GM23338 (cell line): Measurements from ENCODE around the gene USH2A. TPM values are rescaled to one million over a fixed set of nuclear protein-coding genes. Genes with fewer than 3 reads are reported as not detected.

Experiments used
- ATAC-seq: fragments of 200-7000 bp; cut with Tn5 transposase; 3 replicates; pipeline ENCODE4 v1.9.1; 2020
- DNase-seq: peaks from one replicate; pipeline ENCODE4 v3.0.0-alpha.2; 2015; ENCODE audit warnings: low spot score
- H2AFZ ChIP-seq: fragments of 200-600 bp; sonication (generic); 2 replicates; pipeline ENCODE4 v1.8.0; 2016; ENCODE audit warnings: antibody characterized with exemption, mild to moderate bottlenecking, moderate library complexity
- H3F3A ChIP-seq: fragments of 200-600 bp; sonication (generic); replicated peaks from 2 replicates; pipeline ENCODE4 v1.8.0; 2017; ENCODE audit warnings: antibody characterized with exemption, mixed run types, low read depth
- H3K27ac ChIP-seq: fragments of 200-600 bp; sonication (generic); 2 replicates; pipeline ENCODE4 v1.6.1; 2016; ENCODE audit warnings: low read depth
- H3K27me3 ChIP-seq: fragments of 200-600 bp; sonication (generic); 2 replicates; pipeline ENCODE4 v1.8.0; 2016; ENCODE audit warnings: mild to moderate bottlenecking, mixed run types, moderate library complexity; ENCODE audit not compliant: insufficient read depth
- H3K36me3 ChIP-seq: fragments of 200-600 bp; sonication (generic); 2 replicates; pipeline ENCODE4 v1.8.0; 2016; ENCODE audit warnings: mild to moderate bottlenecking; ENCODE audit not compliant: insufficient read depth
- H3K4me1 ChIP-seq: fragments of 200-600 bp; sonication (generic); 2 replicates; pipeline ENCODE4 v1.8.0; 2016; ENCODE audit warnings: mild to moderate bottlenecking, moderate library complexity; ENCODE audit not compliant: insufficient read depth
- H3K4me2 ChIP-seq: fragments of 200-600 bp; sonication (generic); 2 replicates; pipeline ENCODE4 v1.7.1; 2017; ENCODE audit warnings: mixed run types
- H3K4me3 ChIP-seq: fragments of 200-600 bp; sonication (generic); 2 replicates; pipeline ENCODE4 v1.6.1; 2016; ENCODE audit warnings: mixed run types
- H3K79me2 ChIP-seq: fragments of 200-600 bp; sonication (generic); replicated peaks from 2 replicates; pipeline ENCODE4 v1.8.0; 2017; ENCODE audit warnings: mild to moderate bottlenecking; ENCODE audit not compliant: insufficient read depth
- H3K9me2 ChIP-seq: fragments of 200-600 bp; sonication (generic); 2 replicates; pipeline ENCODE4 v1.8.0; 2017; ENCODE audit not compliant: insufficient read depth
- H4K20me1 ChIP-seq: fragments of 200-600 bp; sonication (generic); replicated peaks from 2 replicates; pipeline ENCODE4 v1.8.0; 2017; ENCODE audit warnings: mild to moderate bottlenecking; ENCODE audit not compliant: insufficient read depth
- H3K27ac Mint-ChIP-seq: 2 replicates; pipeline ENCODE4 v1.8.0; 2020; ENCODE audit warnings: inconsistent platforms, mild to moderate bottlenecking, moderate library complexity, mixed read lengths
- H3K27me3 Mint-ChIP-seq: 3 replicates; pipeline ENCODE4 v1.8.0; 2022; ENCODE audit warnings: low read depth, mild to moderate bottlenecking, moderate library complexity, mixed read lengths, inconsistent platforms; ENCODE audit not compliant: insufficient read depth, poor library complexity
- H3K36me3 Mint-ChIP-seq: 3 replicates; pipeline ENCODE4 v1.8.0; 2021; ENCODE audit warnings: low read depth, mild to moderate bottlenecking, inconsistent platforms, moderate library complexity, mixed read lengths
- H3K4me1 Mint-ChIP-seq: 3 replicates; pipeline ENCODE4 v1.8.0; 2020; ENCODE audit warnings: mild to moderate bottlenecking, inconsistent platforms, mixed read lengths
- H3K4me3 Mint-ChIP-seq: 3 replicates; pipeline ENCODE4 v1.8.0; 2021; ENCODE audit warnings: moderate library complexity, mild to moderate bottlenecking, inconsistent platforms, mixed read lengths
- H3K9me3 Mint-ChIP-seq: 3 replicates; pipeline ENCODE4 v1.8.0; 2020; ENCODE audit warnings: moderate library complexity, mild to moderate bottlenecking, inconsistent platforms, mixed read lengths
- CREB1 ChIP-seq: fragments of 250-450 bp; sonication (Bioruptor Pico); IDR thresholded peaks from 2 replicates; pipeline ENCODE4 v1.5.0; 2020; ENCODE audit warnings: low read depth, mild to moderate bottlenecking, moderate library complexity
- CTCF ChIP-seq, 2 experiments: fragments of 200-600 bp in 1 of 2; sonication (generic) in 1 of 2; conservative IDR thresholded peaks; 2 replicates each; pipeline versions ENCODE4 v1.5.1 to v1.6.1; 2016 to 2017; ENCODE audit warnings: antibody characterized with exemption in 2 of 2, low read depth in 2 of 2, mild to moderate bottlenecking in 2 of 2, moderate library complexity in 1 of 2
- ETS1 ChIP-seq: IDR thresholded peaks from 2 replicates; pipeline ENCODE4 v1.6.1; 2016; ENCODE audit warnings: antibody characterized with exemption
- JUNB ChIP-seq: IDR thresholded peaks from one replicate; pipeline ENCODE4 v1.6.1; 2016; ENCODE audit warnings: antibody characterized with exemption; ENCODE audit not compliant: unreplicated experiment
- NANOG ChIP-seq: IDR thresholded peaks from 2 replicates; pipeline ENCODE4 v1.6.1; 2016; ENCODE audit warnings: antibody characterized with exemption, borderline replicate concordance
- POLR2AphosphoS5 ChIP-seq: IDR thresholded peaks from 2 replicates; pipeline ENCODE4 v1.6.1; 2016; ENCODE audit warnings: antibody characterized with exemption, low read depth
- ZNF114 ChIP-seq: fragments of 250-450 bp; sonication (Bioruptor Pico); IDR thresholded peaks from 2 replicates; pipeline ENCODE4 v1.5.0; 2020; ENCODE audit warnings: mild to moderate bottlenecking, moderate library complexity
- ZNF331 ChIP-seq: fragments of 250-450 bp; sonication (Bioruptor Pico); IDR thresholded peaks from 2 replicates; pipeline ENCODE4 v1.5.0; 2020; ENCODE audit warnings: low read depth, mild to moderate bottlenecking, moderate library complexity
- ZNF462 ChIP-seq: fragments of 250-450 bp; sonication (Bioruptor Pico); IDR thresholded peaks from 2 replicates; pipeline ENCODE4 v1.5.0; 2020; ENCODE audit warnings: mild to moderate bottlenecking, moderate library complexity
- polyA plus RNA-seq: library from polyadenylated mRNA; unstranded; fragments of >200 nt; fragmentation: Nextera tagmentation; extraction: Ambion mirVana; gene quantifications from 2 replicates; pipeline ENCODE4 v1.2.1, GENCODE V29; 2016
- total RNA-seq: library from RNA; depleted of rRNA; stranded (reverse); fragments of >200 nt; shearing (Covaris generic); gene quantifications from 2 replicates; pipeline ENCODE4 v1.2.3, GENCODE V29; 2014

USH2A gene
- total and polyA plus RNA-seq, 2 experiments from 2014 or later, result 0.03 TPM

- TF ChIP-seq ETS1, result no peak
- TF ChIP-seq CREB1 (CRISPR knock-in tag), result no peak
Measured at GRCh38 chr1:216044538-216044937, 378.7 kb downstream of the USH2A start (continued).

GRCh38 chr1:216034506-216034905 is 388.7 kb downstream of the USH2A start:
- H3K27me3 Mint-ChIP-seq, result no peaks in the 10 kb centered on the region
- Histone ChIP-seq H3K27me3 (no peaks in the 10 kb centered on the region), H3F3A (no peaks in the 10 kb centered on the region), H3K9me2 (no peaks in the 10 kb centered on the region), H3K79me2 (no peaks in the 10 kb centered on the region), H4K20me1 (no peaks in the 10 kb centered on the region), H3K4me3 (no peak overlapping the region), H3K4me2 (no peak overlapping the region), H2AFZ (no peak overlapping the region), H3K27ac (no peak overlapping the region), H3K4me1 (no peaks in the 10 kb centered on the region), H3K36me3 (no peaks in the 10 kb centered on the region)
- H3K4me3 Mint-ChIP-seq, result no peak overlapping the region
- no peak overlapping the region for H3K27ac Mint-ChIP-seq
- H3K9me3 Mint-ChIP-seq, result no peaks in the 10 kb centered on the region
- H3K4me1 Mint-ChIP-seq, result peaks cover 2% of the 10 kb centered on the region; the same call in 1 of the 3 replicates
- ATAC-seq (peak; percentile 98), DNase-seq (peak; percentile 79)
- TF ChIP-seq ZNF331, result no peak
- no peak for TF ChIP-seq ETS1
- no peak for TF ChIP-seq JUNB
- TF ChIP-seq CTCF (conservative IDR thresholded peaks at IDR 0.05; ENCODE audit: low read depth in 2 of 2), result peak; percentile 76 to 98
- TF ChIP-seq ZNF114 (CRISPR knock-in tag), result no peak
- no peak for TF ChIP-seq POLR2AphosphoS5
- no peaks in the 10 kb centered on the region for H3K36me3 Mint-ChIP-seq

- H3K9me3 Mint-ChIP-seq, result no peaks in the 10 kb centered on the region
- H3K9me2 ChIP-seq, result no peaks in the 10 kb centered on the region
- no peaks in the 10 kb centered on the region for H4K20me1 ChIP-seq
- H3K4me1 Mint-ChIP-seq, result peaks cover 2% of the 10 kb centered on the region; the same call in 1 of the 3 replicates
- no peak for ATAC-seq
- no peaks in the 10 kb centered on the region for H3F3A ChIP-seq
- no peak overlapping the region for H3K4me3 Mint-ChIP-seq
- no peak for DNase-seq
- H2AFZ ChIP-seq, result no peak overlapping the region
- H3K79me2 ChIP-seq, result no peaks in the 10 kb centered on the region
- no peaks in the 10 kb centered on the region for H3K36me3 Mint-ChIP-seq
- H3K4me3 ChIP-seq, result no peak overlapping the region
- no peaks in the 10 kb centered on the region for H3K4me1 ChIP-seq
- no peaks in the 10 kb centered on the region for H3K27me3 ChIP-seq
- H3K4me2 ChIP-seq, result no peak overlapping the region
- H3K36me3 ChIP-seq, result no peaks in the 10 kb centered on the region
- no peaks in the 10 kb centered on the region for H3K27me3 Mint-ChIP-seq
- H3K27ac ChIP-seq, result no peak overlapping the region
- H3K27ac Mint-ChIP-seq, result peak overlapping the region; percentile 31
- TF ChIP-seq POLR2AphosphoS5 (no peak), ZNF462 (CRISPR knock-in tag) (no peak), NANOG (no peak), JUNB (no peak)
Measured at GRCh38 chr1:216032961-216033614, 390.2 kb downstream of the USH2A start.
